ENCODE data around the gene SDK1. TPM values are rescaled to one million over a fixed set of nuclear protein-coding genes. Genes with fewer than 3 reads are reported as not detected.

SDK1 gene
- total RNA-seq, 1 donor from 2014 or later = 3.9 TPM

- no peak for DNase-seq (ENCODE audit: low read depth)
- TF ChIP-seq CTCF (IDR thresholded peaks at IDR 0.05; ENCODE audit: insufficient read depth, low read length, poor library complexity, severe bottlenecking) = no peak
- H3K27me3 ChIP-seq (ENCODE audit: control insufficient read depth, insufficient read depth, low read length) = no peaks in the 10 kb centered on the region
- no peak overlapping the region for H3K4me3 ChIP-seq (ENCODE audit: low read depth, low read length)
- H3K36me3 ChIP-seq (ENCODE audit: control insufficient read depth, insufficient read depth, low read length) = no peaks in the 10 kb centered on the region
These were observed 778.3 kb downstream of the SDK1 start for GRCh38 chr7:4079366-4079765.

DNA sequence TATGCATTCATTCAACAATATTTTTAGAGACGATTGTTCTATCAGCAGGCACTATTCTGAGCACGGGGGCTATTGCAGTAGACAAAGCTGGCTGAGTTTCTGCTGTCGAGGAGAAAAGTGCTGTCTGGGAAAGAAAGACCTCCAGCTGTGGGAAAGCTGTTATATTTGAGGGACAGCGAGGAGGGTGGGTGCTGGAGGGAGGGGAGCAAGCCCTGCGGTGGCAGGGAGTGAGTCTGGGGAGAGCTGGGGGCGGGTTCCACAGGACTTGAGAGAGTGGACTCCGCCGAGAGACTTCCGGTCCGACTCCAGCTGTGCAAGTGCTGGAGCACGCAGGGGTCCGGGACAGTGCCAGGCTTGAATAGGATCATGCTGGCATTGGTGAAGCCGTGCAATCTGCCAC lies 778.9 kb downstream of the SDK1 start:
- H3K27me3 ChIP-seq (ENCODE audit: control insufficient read depth, insufficient read depth, low read length) = no peaks in the 10 kb centered on the region
- TF ChIP-seq CTCF (IDR thresholded peaks at IDR 0.05; ENCODE audit: insufficient read depth, low read length, poor library complexity, severe bottlenecking) = no peak
- no peaks in the 10 kb centered on the region for H3K36me3 ChIP-seq (ENCODE audit: control insufficient read depth, insufficient read depth, low read length)
- DNase-seq (ENCODE audit: low read depth) = no peak
- no peak overlapping the region for H3K4me3 ChIP-seq (ENCODE audit: low read depth, low read length)

GRCh38 chr7:4080954-4081353 lies 779.9 kb downstream of the SDK1 start:
- Histone ChIP-seq H3K36me3 (ENCODE audit: control insufficient read depth, insufficient read depth, low read length) (no peaks in the 10 kb centered on the region), H3K27me3 (ENCODE audit: control insufficient read depth, insufficient read depth, low read length) (no peaks in the 10 kb centered on the region), H3K4me3 (ENCODE audit: low read depth, low read length) (no peak overlapping the region)
- no peak for DNase-seq (ENCODE audit: low read depth)
- no peak for TF ChIP-seq CTCF (IDR thresholded peaks at IDR 0.05; ENCODE audit: insufficient read depth, low read length, poor library complexity, severe bottlenecking)

- Histone ChIP-seq H3K36me3 (ENCODE audit: control insufficient read depth, insufficient read depth, low read length) (no peaks in the 10 kb centered on the region), H3K4me3 (ENCODE audit: low read depth, low read length) (no peak overlapping the region), H3K27me3 (ENCODE audit: control insufficient read depth, insufficient read depth, low read length) (no peaks in the 10 kb centered on the region)
- TF ChIP-seq CTCF (IDR thresholded peaks at IDR 0.05; ENCODE audit: insufficient read depth, low read length, poor library complexity, severe bottlenecking) = no peak
- DNase-seq (ENCODE audit: low read depth) = no peak
These were observed 782.5 kb downstream of the SDK1 start for GRCh38 chr7:4083513-4083912.

- no peak for TF ChIP-seq CTCF (IDR thresholded peaks at IDR 0.05; ENCODE audit: insufficient read depth, low read length, poor library complexity, severe bottlenecking)
- H3K36me3 ChIP-seq (ENCODE audit: control insufficient read depth, insufficient read depth, low read length) = no peaks in the 10 kb centered on the region
- no peak for DNase-seq (ENCODE audit: low read depth)
- no peaks in the 10 kb centered on the region for H3K27me3 ChIP-seq (ENCODE audit: control insufficient read depth, insufficient read depth, low read length)
- no peak overlapping the region for H3K4me3 ChIP-seq (ENCODE audit: low read depth, low read length)
These were observed 783.2 kb downstream of the SDK1 start for GRCh38 chr7:4084271-4084670.

DNA sequence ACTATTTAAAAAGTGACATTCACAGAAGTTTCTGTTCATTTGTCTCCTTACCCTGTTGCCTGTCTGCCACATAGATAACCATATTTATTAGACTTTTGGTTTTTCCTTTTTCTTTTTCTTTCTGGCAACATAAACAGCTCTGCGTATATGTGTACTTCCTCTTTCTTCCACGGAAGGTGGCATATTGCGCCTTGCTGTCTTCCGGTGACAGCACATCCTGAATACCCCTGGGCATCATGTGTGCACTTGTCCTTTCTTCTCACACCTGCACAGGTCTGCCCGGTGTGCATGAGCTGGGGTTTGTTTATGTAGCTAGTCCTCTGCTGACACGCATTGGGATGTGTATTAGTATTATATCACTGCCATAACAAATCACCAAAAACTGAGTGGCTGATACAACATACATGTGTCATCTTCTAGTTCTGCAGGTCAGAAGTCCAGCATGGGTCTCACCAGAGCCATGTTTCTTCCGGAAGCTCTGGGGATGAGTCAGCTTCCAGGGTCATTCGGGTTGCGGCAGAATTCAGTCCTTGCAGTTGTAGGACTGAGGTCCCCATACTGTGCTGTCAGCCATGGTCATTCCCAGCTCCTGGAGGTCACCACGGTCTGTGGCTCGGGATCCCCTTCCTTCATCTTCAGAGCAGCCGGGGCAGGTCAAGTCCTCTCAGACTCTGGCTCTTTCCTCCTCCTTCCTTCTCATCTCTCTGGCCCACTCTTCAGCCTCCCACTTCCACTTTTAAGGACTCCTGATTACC lies 785.1 kb downstream of the SDK1 start:
- H3K27me3 ChIP-seq (ENCODE audit: control insufficient read depth, insufficient read depth, low read length) = no peaks in the 10 kb centered on the region
- no peaks in the 10 kb centered on the region for H3K36me3 ChIP-seq (ENCODE audit: control insufficient read depth, insufficient read depth, low read length)
- H3K4me3 ChIP-seq (ENCODE audit: low read depth, low read length) = no peak overlapping the region
- DNase-seq (ENCODE audit: low read depth) = no peak
- TF ChIP-seq CTCF (IDR thresholded peaks at IDR 0.05; ENCODE audit: insufficient read depth, low read length, poor library complexity, severe bottlenecking) = no peak

All from kidney epithelial cell (primary cell).